Activated T-helper 1 cell treated with anti-CD3 and anti-CD28 coated beads, Interleukin-2, amount 50 U/mL, for 16 hours (primary cell): ENCODE measurements around the gene VRK1.
"Not testable (repeated sequence)": the region's sequence is repeated elsewhere in the genome, so short reads cannot be mapped to it uniquely, and the experiment has no call there.

Experiments
- DNase-seq, 2 donors: peaks; one replicate each; pipeline ENCODE4 v3.0.0-alpha.2; 2020; ENCODE audit warnings: low read depth in 1 of 2, low spot score in 1 of 2

Gene VRK1

GRCh38 chr14:96796851-96797581, at the start of gene VRK1:
Gene VRK1 (plus strand): TSS chr14:96797382. CDS start chr14:96833472, 36,090 bp downstream.
- DNase-seq: peak; percentile 91 to 92

DNA sequence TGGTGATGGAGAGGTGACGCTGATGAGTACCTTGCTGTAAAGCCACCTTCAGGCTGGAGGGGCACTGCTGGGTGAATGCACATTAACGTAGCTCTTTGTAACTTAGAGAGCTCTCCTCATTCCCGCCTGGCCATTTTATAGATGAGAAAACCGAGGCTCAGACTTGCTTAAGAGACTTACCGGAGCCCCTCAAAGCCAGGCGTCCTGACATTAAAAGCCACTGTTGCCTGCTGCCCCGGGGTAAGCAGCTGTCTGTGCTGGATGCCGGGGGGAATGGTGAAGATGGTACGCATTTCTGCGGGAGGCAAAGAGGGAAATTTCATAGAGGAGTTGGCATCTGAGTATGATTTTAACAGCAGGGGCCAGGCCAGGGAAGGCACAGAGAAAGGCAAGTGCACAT, 49.6 kb upstream of the VRK1 start:
- no peak for DNase-seq

DNA sequence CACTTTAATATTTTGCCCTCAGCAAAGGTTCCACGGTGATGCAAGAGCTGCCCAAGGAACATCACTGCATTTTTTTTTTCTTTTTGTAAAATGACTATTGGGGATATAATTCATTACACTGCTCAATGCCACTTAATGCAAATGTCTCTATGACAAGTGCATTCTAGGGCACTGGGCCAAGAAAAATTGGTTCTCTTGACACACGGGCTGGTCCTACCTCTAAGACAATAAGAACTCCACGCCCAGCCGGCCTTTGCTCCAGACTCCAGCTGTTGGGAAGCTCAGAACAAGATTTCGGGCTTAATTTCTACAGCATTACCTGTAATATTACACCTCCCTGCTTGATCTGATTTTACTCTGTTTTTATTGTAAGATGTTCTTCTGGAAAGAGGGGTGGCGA, 48.8 kb upstream of the VRK1 start:
- DNase-seq: no peak

GRCh38 chr14:96751505-96751904, 45.7 kb upstream of the VRK1 start:
- no peak for DNase-seq

DNA sequence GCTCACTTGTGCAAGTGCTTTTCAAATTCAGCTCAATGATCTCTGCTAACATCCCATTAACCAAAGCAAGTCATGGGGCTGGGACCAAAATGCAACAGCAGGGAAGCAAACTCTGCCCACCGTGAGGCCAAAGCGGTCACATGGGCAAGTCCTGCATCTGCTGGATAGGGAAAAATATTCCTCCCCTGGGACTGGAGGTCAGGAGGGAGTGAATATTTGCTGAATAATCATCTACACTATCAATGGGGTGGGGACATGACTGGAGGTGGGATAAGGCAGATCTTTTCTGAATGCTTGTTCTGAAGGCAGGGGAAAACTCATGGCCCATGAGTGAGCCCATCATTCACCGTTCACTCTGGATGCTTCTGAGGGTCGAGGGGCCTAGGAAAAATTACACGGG, 45.1 kb upstream of the VRK1 start:
- DNase-seq: no peak

- no peak for DNase-seq
Observed at GRCh38 chr14:96752594-96752993, 44.6 kb upstream of the VRK1 start.

GRCh38 chr14:96754162-96754844, 42.9 kb upstream of the VRK1 start:
- no peak for DNase-seq

GRCh38 chr14:96754845-96755184, 42.4 kb upstream of the VRK1 start:
- DNase-seq: no peak

- DNase-seq: no peak
Observed at GRCh38 chr14:96756745-96757144, 40.4 kb upstream of the VRK1 start.

DNA sequence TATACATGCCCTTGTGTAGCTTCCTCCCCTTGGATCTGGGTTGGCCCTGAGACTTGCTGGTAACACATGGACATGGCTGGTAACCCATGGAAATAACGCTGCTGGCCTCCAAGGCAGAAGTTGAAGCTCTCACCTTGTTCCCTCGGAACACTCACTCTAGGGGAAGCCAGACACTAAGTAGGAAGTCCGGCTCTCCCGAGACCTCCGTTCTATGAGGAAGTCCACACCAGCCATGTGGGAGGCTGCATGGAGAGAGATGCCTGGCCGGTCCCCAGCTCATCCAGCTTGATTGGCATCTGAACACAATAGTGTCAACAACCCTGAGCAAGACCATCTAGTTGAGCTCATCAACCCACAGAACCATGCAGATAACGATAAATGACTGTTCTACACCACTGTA, 39.7 kb upstream of the VRK1 start:
- DNase-seq: no peak

- no peak for DNase-seq
Observed at GRCh38 chr14:96761066-96761465, 36.1 kb upstream of the VRK1 start.

DNA sequence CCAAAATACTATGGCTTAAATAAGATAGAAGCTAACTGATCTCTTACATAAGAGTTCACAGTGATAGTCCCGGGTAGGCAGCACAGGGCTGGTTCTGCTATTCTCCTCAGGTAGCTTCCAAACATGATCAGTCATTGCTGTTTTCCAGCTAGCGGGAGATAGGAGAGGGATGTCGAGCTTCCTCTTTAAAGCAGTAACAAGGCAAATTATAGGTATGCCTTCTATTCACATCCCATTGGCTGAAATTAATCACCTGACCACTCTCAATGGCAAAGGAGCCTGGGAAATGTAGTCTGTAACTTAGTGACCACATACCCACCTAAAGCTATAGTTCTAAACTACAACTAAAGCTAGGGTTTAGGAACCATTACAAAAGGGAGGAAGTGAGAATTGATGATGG, 34.5 kb upstream of the VRK1 start:
- no peak for DNase-seq

GRCh38 chr14:96764012-96764411, 33.2 kb upstream of the VRK1 start:
- DNase-seq: no peak

GRCh38 chr14:96765205-96765604, 32.0 kb upstream of the VRK1 start:
- DNase-seq: not testable (repeated sequence)

GRCh38 chr14:96772929-96773328, 24.3 kb upstream of the VRK1 start:
- DNase-seq: no peak

DNA sequence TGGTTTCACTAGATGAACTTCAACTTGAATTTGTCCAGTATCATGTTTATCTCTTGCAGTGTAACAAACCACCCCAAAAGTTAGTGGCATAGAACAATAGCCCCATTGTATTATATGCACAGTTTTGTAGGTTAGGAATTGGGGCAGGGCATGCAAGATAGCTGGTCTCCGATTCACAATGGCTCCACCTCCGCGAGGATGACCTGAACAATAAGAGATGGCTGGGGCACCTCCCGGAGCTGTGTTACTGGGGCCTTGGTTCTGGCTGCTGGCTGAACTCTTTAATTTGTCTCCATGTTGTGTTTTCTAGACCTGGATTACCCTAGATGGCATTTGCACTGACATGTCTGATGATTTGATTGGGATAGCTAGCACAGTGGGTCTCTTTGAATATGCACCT, 20.4 kb upstream of the VRK1 start:
- DNase-seq: no peak

GRCh38 chr14:96780500-96780899, 16.7 kb upstream of the VRK1 start:
- no peak for DNase-seq

DNA sequence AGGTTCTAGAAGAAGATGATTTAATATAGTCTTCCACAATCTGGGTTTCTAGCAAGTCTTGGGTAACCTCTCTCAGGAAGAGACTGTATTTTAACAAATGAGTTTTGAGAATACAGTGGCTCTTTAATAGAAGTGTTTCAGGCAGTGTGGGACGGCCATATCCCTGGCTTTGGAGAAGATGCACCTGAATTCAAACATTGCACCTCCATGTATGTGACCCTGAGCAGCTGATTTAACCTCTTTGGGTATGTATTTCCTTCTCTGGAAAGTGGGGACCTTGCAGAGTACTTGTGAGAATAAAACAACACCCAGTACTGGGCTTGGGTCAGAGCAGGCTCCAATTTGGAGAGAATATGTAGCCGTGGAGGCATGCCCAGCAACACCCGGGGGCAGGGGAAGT, 15.8 kb upstream of the VRK1 start:
- no peak for DNase-seq

DNA sequence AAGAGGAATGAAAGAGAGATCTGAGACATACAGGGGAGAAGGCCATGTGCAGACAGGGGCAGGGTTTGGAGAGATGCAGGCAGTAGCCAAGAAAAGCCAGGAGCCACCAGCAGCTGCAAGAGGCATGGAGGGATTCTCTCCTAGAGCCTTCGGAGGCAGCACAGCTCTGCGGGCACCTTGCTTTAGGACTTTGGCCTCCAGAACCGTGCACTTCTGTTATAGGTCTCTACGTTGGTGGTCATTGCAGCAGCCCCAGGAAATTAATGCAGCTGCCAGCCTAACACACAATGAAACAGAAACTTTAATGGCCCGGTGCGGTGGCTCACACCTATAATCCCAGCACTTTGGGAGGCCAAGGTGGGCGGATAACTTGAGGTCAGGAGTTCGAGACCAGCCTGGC, 14.7 kb upstream of the VRK1 start:
- DNase-seq: no peak

DNA sequence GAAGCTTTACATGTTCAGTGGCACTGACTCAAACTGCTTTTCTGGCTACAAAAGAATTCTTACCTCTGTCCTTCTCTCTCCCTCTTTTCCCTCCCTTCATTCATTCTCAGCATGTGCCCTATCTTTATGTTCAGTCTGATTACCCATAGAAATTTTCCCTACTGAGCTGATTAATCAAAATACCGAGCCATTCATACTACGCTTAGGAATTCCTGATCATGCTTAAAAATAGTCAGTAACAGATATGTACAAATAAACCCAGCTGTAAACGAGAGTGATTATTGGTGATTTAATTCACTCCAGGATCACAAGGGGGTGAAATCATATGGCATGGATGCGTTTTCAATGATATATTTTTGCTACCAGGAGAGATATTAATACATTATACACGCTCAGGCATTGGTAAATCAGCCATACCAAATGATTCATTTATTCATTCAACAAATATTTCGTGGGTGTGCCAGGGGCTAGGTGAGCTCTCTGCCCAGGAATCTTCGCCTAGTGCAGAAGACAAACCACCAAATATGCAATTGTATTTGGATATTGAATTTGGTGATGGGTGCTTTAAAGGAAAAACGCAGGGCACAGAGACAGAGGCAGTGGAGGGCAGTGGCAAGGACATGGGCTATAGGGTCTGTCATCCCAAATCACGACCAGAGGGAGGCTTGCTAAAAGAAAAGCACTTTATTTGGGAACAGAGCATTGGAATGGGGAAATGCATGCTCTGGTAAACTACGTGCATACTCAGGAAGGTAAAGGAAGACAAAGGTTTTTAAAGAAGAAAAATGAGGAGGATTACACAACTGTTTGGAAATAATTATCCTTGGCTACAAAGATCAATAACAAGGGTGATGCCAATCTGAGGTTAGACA, 13.9 kb upstream of the VRK1 start:
- DNase-seq: no peak

GRCh38 chr14:96783915-96784224, 13.3 kb upstream of the VRK1 start:
- no peak for DNase-seq

DNA sequence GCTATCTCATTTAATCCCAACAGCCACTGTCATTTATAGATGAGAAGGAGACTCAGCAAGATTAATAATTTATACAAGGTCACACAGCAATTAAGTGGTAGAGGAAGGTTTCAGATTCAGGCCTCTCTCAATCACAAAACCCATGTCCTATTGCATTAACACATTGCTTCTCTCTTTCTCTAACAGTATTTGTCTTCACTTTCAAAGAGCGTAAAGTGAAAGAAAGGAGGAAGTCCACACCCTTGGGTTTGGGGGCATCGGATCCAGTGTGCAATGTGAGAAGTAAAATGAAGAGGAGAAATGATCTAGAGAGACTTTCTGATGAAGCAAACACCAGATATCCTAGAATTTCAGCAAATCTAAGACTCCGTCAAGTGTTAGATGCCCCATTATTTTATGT, 7.0 kb upstream of the VRK1 start:
- no peak for DNase-seq
